AG04450 (cell line): ENCODE data around the gene MBTPS1. TPM values are rescaled to one million over a fixed set of nuclear protein-coding genes. Genes with fewer than 3 reads are reported as not detected.

Experiments
- CTCF ChIA-PET: fragments of 300-600, 350-600 bp; formaldehyde crosslinking; extraction: SDS; loops from one replicate; lab custom pipeline; 2022; ENCODE audit warnings: antibody characterized with exemption, inconsistent platforms; lab: Charles Lee
- POLR2A ChIA-PET: fragments of 350-600 bp; formaldehyde crosslinking; extraction: SDS; loops from one replicate; lab custom pipeline; 2021; ENCODE audit warnings: antibody characterized with exemption, inconsistent platforms; lab: Yijun Ruan, JAX
- DNase-seq: peaks from one replicate; pipeline ENCODE4 v3.0.0-alpha.2; 2011; ENCODE audit warnings: low read depth, low spot score
- H3K27ac ChIP-seq: one replicate; pipeline ENCODE4 v1.5.1; 2012; ENCODE audit warnings: low read depth, low read length, control low read depth
- H3K27me3 ChIP-seq: one replicate; pipeline ENCODE4 v1.6.0; 2012; ENCODE audit warnings: low read length; ENCODE audit not compliant: control insufficient read depth, insufficient read depth
- H3K4me3 ChIP-seq: 2 replicates; pipeline ENCODE4 v1.5.1; 2011; ENCODE audit warnings: mild to moderate bottlenecking, low read depth, low read length, control low read depth
- H3K9me3 ChIP-seq: 2 replicates; pipeline ENCODE4 v1.5.1; 2012; ENCODE audit warnings: low read length; ENCODE audit not compliant: control insufficient read depth, insufficient read depth
- polyA plus RNA-seq: library from polyadenylated mRNA; depleted of rRNA; stranded (reverse); fragments of >200 nt; gene quantifications from 2 replicates; pipeline ENCODE4 v1.2.3, GENCODE V29; 2011
- TF ChIP-seq, protein P1 (sequence below): IDR thresholded peaks from 2 replicates; pipeline ENCODE4 v1.5.1; 2011; ENCODE audit warnings: low read depth, low read length, control low read depth, inconsistent platforms

The MBTPS1 gene
- polyA plus RNA-seq, 1 experiment, result 116 TPM

GRCh38 chr16:84087466-84088151 lies 29.1 kb downstream of the MBTPS1 start:
- no peaks in the 10 kb centered on the region for H3K27me3 ChIP-seq
- H3K9me3 ChIP-seq, result no peaks in the 10 kb centered on the region
- TF ChIP-seq, protein P1, sequence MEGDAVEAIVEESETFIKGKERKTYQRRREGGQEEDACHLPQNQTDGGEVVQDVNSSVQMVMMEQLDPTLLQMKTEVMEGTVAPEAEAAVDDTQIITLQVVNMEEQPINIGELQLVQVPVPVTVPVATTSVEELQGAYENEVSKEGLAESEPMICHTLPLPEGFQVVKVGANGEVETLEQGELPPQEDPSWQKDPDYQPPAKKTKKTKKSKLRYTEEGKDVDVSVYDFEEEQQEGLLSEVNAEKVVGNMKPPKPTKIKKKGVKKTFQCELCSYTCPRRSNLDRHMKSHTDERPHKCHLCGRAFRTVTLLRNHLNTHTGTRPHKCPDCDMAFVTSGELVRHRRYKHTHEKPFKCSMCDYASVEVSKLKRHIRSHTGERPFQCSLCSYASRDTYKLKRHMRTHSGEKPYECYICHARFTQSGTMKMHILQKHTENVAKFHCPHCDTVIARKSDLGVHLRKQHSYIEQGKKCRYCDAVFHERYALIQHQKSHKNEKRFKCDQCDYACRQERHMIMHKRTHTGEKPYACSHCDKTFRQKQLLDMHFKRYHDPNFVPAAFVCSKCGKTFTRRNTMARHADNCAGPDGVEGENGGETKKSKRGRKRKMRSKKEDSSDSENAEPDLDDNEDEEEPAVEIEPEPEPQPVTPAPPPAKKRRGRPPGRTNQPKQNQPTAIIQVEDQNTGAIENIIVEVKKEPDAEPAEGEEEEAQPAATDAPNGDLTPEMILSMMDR, result no peak
- ChIA-PET POLR2A (no interaction called here), CTCF (interaction anchor here (0.9 to 4.1 kb wide), 7 partner anchors 8 to 100 kb away, joined by 3 to 32 read pairs (median 5); no protein-coding TSS in a partner anchor)
- no peak overlapping the region for H3K4me3 ChIP-seq
- DNase-seq, result no peak
- no peak overlapping the region for H3K27ac ChIP-seq

DNA sequence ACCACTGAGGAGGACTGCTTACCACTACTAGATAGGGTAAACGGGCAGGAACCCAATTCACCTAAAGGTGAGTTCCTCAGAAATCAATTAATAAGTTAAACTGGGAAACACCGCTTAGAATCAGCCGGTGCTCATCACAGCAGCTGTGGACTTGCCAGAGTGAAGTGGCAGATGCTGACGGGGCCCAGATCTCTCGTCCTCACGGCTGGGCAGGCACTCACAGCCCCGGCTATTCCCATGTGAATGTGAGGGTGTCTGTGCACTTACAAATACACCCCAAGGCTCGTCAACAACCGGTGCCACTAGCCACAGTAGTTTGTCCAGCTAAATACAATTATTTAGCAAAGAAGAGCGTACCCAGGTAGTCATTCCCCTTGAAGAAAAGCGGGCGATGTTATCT lies 29.7 kb downstream of the MBTPS1 start:
- H3K4me3 ChIP-seq, result no peak overlapping the region
- TF ChIP-seq, protein P1, result no peak
- H3K27ac ChIP-seq, result no peak overlapping the region
- no peaks in the 10 kb centered on the region for H3K27me3 ChIP-seq
- DNase-seq, result no peak
- no peaks in the 10 kb centered on the region for H3K9me3 ChIP-seq
- POLR2A ChIA-PET, result no interaction called here
- CTCF ChIA-PET, result interaction anchor here (1.3 to 4.1 kb wide), 5 partner anchors 8 to 397 kb away, joined by 3 to 32 read pairs (median 7); no protein-coding TSS in a partner anchor

GRCh38 chr16:84086341-84086740 lies 30.4 kb downstream of the MBTPS1 start:
- ChIA-PET CTCF (interaction anchor here (1.1 to 4.2 kb wide), 6 partner anchors 21 to 398 kb away, joined by 4 to 32 read pairs (median 16); partner anchors contain the start of gene TAF1C), POLR2A (no interaction called here)
- Histone ChIP-seq H3K9me3 (no peaks in the 10 kb centered on the region), H3K27ac (no peak overlapping the region), H3K4me3 (no peak overlapping the region), H3K27me3 (no peaks in the 10 kb centered on the region)
- no peak for DNase-seq
- TF ChIP-seq, protein P1, result no peak

DNA sequence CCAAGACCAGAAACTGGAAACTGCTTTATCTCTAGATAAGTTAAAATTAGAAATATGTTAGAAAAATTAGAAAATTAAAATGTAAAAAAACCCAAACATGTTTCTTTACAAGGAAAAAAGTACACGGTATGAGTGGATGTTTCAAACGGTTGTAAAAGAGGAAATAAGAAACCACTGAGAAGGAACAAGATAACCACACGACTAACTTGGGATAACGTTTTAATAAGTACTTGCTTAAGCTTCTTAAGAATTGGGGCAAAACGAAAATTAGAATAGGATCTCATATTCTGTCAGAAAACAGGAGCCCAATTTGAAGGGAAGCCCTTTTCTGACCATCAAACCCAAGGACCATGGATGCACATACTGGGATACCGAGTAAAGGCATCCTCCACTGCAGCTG lies 31.0 kb downstream of the MBTPS1 start:
- ChIA-PET POLR2A (no interaction called here), CTCF (interaction anchor here (0.6 to 4.2 kb wide), 16 partner anchors 10 to 398 kb away, joined by 3 to 32 read pairs (median 6); partner anchors contain the start of genes TAF1C and WFDC1)
- DNase-seq, result no peak
- H3K27me3 ChIP-seq, result no peaks in the 10 kb centered on the region
- no peak overlapping the region for H3K27ac ChIP-seq
- H3K4me3 ChIP-seq, result no peak overlapping the region
- TF ChIP-seq, protein P1, result no peak
- H3K9me3 ChIP-seq, result no peaks in the 10 kb centered on the region

DNA sequence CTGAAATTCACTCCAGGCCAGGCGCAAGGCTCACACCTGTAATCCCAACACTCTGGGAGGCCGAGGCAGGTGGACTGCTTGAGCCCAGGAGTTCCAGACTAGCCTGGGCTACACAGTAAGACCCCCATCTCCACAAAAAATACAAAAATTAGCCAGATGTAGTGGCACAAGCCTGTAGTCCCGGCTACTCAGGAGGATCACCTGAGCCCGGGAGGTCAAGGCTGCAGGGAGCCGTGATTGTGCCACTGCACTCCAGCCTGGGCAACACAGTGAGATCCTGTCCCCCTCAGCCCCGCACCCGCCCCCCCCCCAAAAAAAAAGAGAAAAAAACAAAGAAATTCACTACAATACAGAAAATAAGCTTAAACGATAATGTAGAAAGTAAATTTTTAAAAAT lies 31.5 kb downstream of the MBTPS1 start:
- H3K9me3 ChIP-seq, result no peaks in the 10 kb centered on the region; the same call in 1 of the 2 replicates
- TF ChIP-seq, protein P1, result no peak
- POLR2A ChIA-PET, result no interaction called here
- H3K27me3 ChIP-seq, result no peaks in the 10 kb centered on the region
- CTCF ChIA-PET, result interaction anchor here (0.6 to 4.4 kb wide), 27 partner anchors 11 to 405 kb away, joined by 3 to 32 read pairs (median 5); partner anchors contain the start of genes TAF1C and WFDC1
- H3K4me3 ChIP-seq, result no peak overlapping the region
- no peak overlapping the region for H3K27ac ChIP-seq
- no peak for DNase-seq
